Caco-2 (cell line): Measurements from ENCODE around the gene RAB5A. TPM values are rescaled to one million over a fixed set of nuclear protein-coding genes. Genes with fewer than 3 reads are reported as not detected.

Source experiments
- BruUV-seq: library from RNA; stranded (reverse); fragments of 400-500 nt; replicated peaks from 2 replicates; lab custom pipeline; 2021; lab: Mats Ljungman, UMichigan
- CTCF ChIA-PET: fragments of 300-600 bp; sonication (Branson Sonifier 250); formaldehyde crosslinking; loops from one replicate; lab custom pipeline; 2022; ENCODE audit warnings: antibody characterized with exemption; lab: Charles Lee
- POLR2A ChIA-PET: fragments of 300-600 bp; sonication (Branson Sonifier 250); formaldehyde crosslinking; loops from one replicate; lab custom pipeline; 2022; ENCODE audit warnings: antibody characterized with exemption; lab: Charles Lee
- DNase-seq, 2 experiments: peaks; one replicate each; pipeline versions ENCODE4 v3.0.0 to v3.0.0-alpha.2; 2020 to 2022
- H3K27me3 ChIP-seq: replicated peaks from 2 replicates; pipeline ENCODE4 v1.6.0; 2011; ENCODE audit warnings: low read length; ENCODE audit not compliant: control insufficient read depth, insufficient read depth
- H3K36me3 ChIP-seq: 2 replicates; pipeline ENCODE4 v1.5.1; 2011; ENCODE audit warnings: low read length; ENCODE audit not compliant: control insufficient read depth, insufficient read depth
- H3K4me1 ChIP-seq: fragments of 250-450 bp; sonication (Bioruptor Pico); 2 replicates; pipeline ENCODE4 v1.5.1; 2020; ENCODE audit warnings: mild to moderate bottlenecking
- H3K4me3 ChIP-seq: 2 replicates; pipeline ENCODE4 v1.5.1; 2011; ENCODE audit warnings: low read depth, mild to moderate bottlenecking, control low read depth, low read length
- H3K9me3 ChIP-seq: fragments of 250-450 bp; sonication (Bioruptor Pico); 2 replicates; pipeline ENCODE4 v1.5.1; 2020; ENCODE audit warnings: mild to moderate bottlenecking, moderate library complexity
- H3K27ac Mint-ChIP-seq: one replicate; pipeline ENCODE4 v1.8.0; 2022; ENCODE audit warnings: mixed read lengths; ENCODE audit not compliant: unreplicated experiment
- H3K27me3 Mint-ChIP-seq: one replicate; pipeline ENCODE4 v1.8.0; 2022; ENCODE audit warnings: mixed read lengths; ENCODE audit not compliant: insufficient read depth, unreplicated experiment
- H3K36me3 Mint-ChIP-seq: one replicate; pipeline ENCODE4 v1.8.0; 2022; ENCODE audit warnings: mild to moderate bottlenecking, mixed read lengths; ENCODE audit not compliant: insufficient read depth, unreplicated experiment
- H3K4me1 Mint-ChIP-seq: one replicate; pipeline ENCODE4 v1.8.0; 2022; ENCODE audit warnings: low read depth, mixed read lengths; ENCODE audit not compliant: unreplicated experiment
- H3K4me3 Mint-ChIP-seq: one replicate; pipeline ENCODE4 v1.8.0; 2022; ENCODE audit warnings: mild to moderate bottlenecking, moderate library complexity, mixed read lengths; ENCODE audit not compliant: unreplicated experiment
- H3K9me3 Mint-ChIP-seq: one replicate; pipeline ENCODE4 v1.8.0; 2022; ENCODE audit warnings: mixed read lengths; ENCODE audit not compliant: unreplicated experiment
- intact Hi-C: fragments of 100-400 bp; cut with micrococcal nuclease; formaldehyde crosslinking; loops from one replicate; pipeline ENCODE4 v1.10.0; 2022; ENCODE audit not compliant: unreplicated experiment
- total RNA-seq: library from RNA; stranded (reverse); gene quantifications from 2 replicates; pipeline ENCODE4 v1.2.3, GENCODE V29; 2022
- TF ChIP-seq, protein P1 (sequence below), 2 experiments: fragments of 200-600 bp in 1 of 2; IDR thresholded peaks; 1 replicate in 1 of 2; 2 replicates in 1 of 2; pipeline versions ENCODE4 v1.5.1 to v1.8.0; 2011 to 2022; ENCODE audit warnings: antibody characterized with exemption in 1 of 2, control low read depth in 1 of 2, inconsistent platforms in 1 of 2, low read depth in 1 of 2, low read length in 1 of 2, mild to moderate bottlenecking in 1 of 2, moderate library complexity in 1 of 2; ENCODE audit not compliant: insufficient read depth in 1 of 2, severe bottlenecking in 1 of 2, unreplicated experiment in 1 of 2

The RAB5A gene
- total RNA-seq, 1 experiment from 2014 or later: 69.5 TPM

DNA sequence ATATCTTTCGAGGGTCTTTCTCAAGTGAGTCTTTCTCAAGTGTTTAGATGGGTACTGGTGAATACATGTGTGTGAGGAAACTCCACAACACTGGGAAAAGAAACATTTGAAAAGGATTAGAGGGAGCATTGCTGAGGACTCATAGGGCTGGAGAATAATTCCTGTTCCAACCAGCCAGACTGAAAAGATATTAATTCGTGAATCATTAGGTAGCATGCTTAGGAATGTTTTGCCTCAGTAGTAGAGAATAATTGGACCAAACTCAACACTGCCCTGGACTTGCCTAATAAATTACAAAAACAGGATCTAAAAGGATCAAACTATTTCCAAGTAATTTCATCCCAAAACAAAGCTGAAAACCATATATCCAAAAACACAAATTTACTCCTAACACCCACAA is 47.9 kb downstream of the RAB5A start:
- Mint-ChIP-seq H3K27ac (no peak overlapping the region), H3K36me3 (peaks cover 4% of the 10 kb centered on the region), H3K9me3 (no peaks in the 10 kb centered on the region), H3K4me1 (no peaks in the 10 kb centered on the region), H3K4me3 (no peak overlapping the region), H3K27me3 (no peaks in the 10 kb centered on the region)
- Histone ChIP-seq H3K9me3 (no peaks in the 10 kb centered on the region), H3K4me3 (no peak overlapping the region), H3K36me3 (no peaks in the 10 kb centered on the region), H3K27me3 (no peaks in the 10 kb centered on the region), H3K4me1 (no peaks in the 10 kb centered on the region)
- TF ChIP-seq, protein P1, sequence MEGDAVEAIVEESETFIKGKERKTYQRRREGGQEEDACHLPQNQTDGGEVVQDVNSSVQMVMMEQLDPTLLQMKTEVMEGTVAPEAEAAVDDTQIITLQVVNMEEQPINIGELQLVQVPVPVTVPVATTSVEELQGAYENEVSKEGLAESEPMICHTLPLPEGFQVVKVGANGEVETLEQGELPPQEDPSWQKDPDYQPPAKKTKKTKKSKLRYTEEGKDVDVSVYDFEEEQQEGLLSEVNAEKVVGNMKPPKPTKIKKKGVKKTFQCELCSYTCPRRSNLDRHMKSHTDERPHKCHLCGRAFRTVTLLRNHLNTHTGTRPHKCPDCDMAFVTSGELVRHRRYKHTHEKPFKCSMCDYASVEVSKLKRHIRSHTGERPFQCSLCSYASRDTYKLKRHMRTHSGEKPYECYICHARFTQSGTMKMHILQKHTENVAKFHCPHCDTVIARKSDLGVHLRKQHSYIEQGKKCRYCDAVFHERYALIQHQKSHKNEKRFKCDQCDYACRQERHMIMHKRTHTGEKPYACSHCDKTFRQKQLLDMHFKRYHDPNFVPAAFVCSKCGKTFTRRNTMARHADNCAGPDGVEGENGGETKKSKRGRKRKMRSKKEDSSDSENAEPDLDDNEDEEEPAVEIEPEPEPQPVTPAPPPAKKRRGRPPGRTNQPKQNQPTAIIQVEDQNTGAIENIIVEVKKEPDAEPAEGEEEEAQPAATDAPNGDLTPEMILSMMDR (IDR thresholded peaks at IDR 0.05; ENCODE audit: insufficient read depth in 1 of 2, low read depth in 1 of 2, low read length in 1 of 2, severe bottlenecking in 1 of 2, unreplicated experiment in 1 of 2): no peak
- ChIA-PET CTCF (no interaction called here), POLR2A (no interaction called here)
- intact Hi-C loops: no loop called here
- BruUV-seq: no TSS peak
- DNase-seq: no peak

DNA sequence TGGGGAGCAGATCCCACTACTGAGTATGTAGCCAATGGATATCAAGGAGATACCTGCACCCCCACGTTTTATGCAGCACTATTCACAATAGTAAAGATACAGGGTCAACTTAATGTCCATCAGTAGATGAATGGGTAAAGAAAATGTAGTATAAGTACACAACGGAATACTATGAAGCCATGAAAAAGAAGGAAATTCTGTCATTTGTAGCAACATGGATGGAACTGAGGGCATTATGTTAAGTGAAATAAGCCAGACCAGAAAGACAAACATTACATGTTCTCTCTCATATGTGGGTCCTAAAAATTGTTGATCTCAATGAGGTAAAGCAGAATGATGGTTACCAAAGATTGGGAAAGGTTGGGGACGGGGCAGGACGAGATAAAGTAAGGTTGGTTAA is 50.6 kb downstream of the RAB5A start:
- Histone ChIP-seq H3K4me3 (no peak overlapping the region), H3K36me3 (no peaks in the 10 kb centered on the region), H3K4me1 (no peaks in the 10 kb centered on the region), H3K9me3 (no peaks in the 10 kb centered on the region), H3K27me3 (no peaks in the 10 kb centered on the region)
- no peak for DNase-seq
- TF ChIP-seq, protein P1 (IDR thresholded peaks at IDR 0.05; ENCODE audit: insufficient read depth in 1 of 2, low read depth in 1 of 2, low read length in 1 of 2, severe bottlenecking in 1 of 2, unreplicated experiment in 1 of 2): no peak
- no TSS peak for BruUV-seq
- Mint-ChIP-seq H3K27me3 (no peaks in the 10 kb centered on the region), H3K27ac (no peak overlapping the region), H3K36me3 (peaks cover 4% of the 10 kb centered on the region), H3K4me3 (no peak overlapping the region), H3K4me1 (no peaks in the 10 kb centered on the region), H3K9me3 (no peaks in the 10 kb centered on the region)
- POLR2A ChIA-PET: no interaction called here
- intact Hi-C loops: no loop called here
- CTCF ChIA-PET: no interaction called here

DNA sequence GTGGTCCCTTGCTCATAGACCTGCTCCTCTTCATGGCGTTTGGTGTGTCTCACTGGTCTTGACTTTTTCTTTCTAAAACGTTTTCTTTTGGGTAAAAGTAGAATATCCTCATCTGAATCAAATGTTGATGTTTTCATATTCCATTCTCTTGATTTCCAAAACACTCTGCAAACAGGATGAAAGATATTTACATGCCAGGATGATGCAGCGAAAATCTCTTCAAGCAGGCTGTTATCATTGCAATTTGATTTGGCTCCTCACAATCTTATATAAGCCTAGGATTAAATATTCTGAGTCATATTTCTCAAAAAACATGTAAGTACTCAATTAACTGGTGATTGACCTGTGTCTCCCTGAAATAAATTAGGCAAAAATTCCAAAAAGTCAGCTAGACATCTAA is 55.0 kb downstream of the RAB5A start:
- no peaks in the 10 kb centered on the region for H3K36me3 Mint-ChIP-seq
- H3K27me3 Mint-ChIP-seq: no peaks in the 10 kb centered on the region
- BruUV-seq: no TSS peak
- no peak for DNase-seq
- H3K4me1 ChIP-seq: no peaks in the 10 kb centered on the region
- H3K9me3 ChIP-seq: no peaks in the 10 kb centered on the region
- H3K27me3 ChIP-seq: no peaks in the 10 kb centered on the region
- H3K9me3 Mint-ChIP-seq: no peaks in the 10 kb centered on the region
- H3K4me1 Mint-ChIP-seq: no peaks in the 10 kb centered on the region
- CTCF ChIA-PET: no interaction called here
- no peak overlapping the region for H3K4me3 ChIP-seq
- POLR2A ChIA-PET: no interaction called here
- intact Hi-C loops: no loop called here
- TF ChIP-seq, protein P1 (IDR thresholded peaks at IDR 0.05; ENCODE audit: insufficient read depth in 1 of 2, low read depth in 1 of 2, low read length in 1 of 2, severe bottlenecking in 1 of 2, unreplicated experiment in 1 of 2): no peak
- H3K36me3 ChIP-seq: no peaks in the 10 kb centered on the region
- no peak overlapping the region for H3K27ac Mint-ChIP-seq
- no peak overlapping the region for H3K4me3 Mint-ChIP-seq
